GM12864 (cell line): ENCODE results near the gene ADAMTS4.

Experiments used
- DNase-seq: peaks from one replicate; pipeline ENCODE4 v3.0.0-alpha.2; 2011; ENCODE audit warnings: low read depth
- H3K4me3 ChIP-seq: 2 replicates; pipeline ENCODE4 v1.5.1; 2011; ENCODE audit warnings: mild to moderate bottlenecking, low read depth, low read length, control low read depth
- CTCF ChIP-seq: IDR thresholded peaks from 2 replicates; pipeline ENCODE4 v1.5.1; 2011; ENCODE audit warnings: low read depth, mild to moderate bottlenecking, moderate library complexity, low read length, control low read depth, inconsistent platforms; ENCODE audit errors: missing control alignments

Gene ADAMTS4

DNA sequence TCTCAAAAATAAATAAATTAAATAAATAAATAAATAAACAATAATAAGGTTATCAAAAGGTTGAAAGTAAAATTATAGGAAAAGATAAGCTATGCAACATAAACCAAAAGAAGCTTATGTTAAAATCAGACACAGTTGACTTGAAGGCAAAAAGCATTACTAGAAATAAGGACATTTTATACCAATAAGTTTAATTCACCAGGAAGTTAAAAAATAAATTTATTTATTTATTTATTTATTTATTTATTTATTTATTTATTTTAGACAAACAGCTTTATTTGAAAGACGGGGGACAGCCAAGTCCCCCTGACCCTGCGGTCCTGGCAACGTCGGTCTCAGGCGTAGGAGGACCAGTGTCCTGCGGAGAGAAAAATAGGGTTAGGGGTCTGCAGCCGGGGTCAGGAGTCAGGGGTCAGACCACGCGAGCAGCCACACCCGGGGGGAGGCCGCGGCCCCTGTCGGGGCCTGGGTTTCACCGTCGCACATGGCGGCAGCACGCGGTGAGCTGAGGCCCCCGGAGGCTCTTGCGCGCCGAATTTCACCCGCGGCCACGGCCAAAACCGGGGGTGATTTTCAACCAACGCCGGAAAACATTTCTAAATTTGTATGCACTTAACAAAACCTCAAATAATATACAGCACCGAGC lies 58.0 kb downstream of the ADAMTS4 start:
- no peak for TF ChIP-seq CTCF

GRCh38 chr1:161139766-161140165 lies 59.1 kb downstream of the ADAMTS4 start:
- no peak for DNase-seq
- no peak overlapping the region for H3K4me3 ChIP-seq
- peak; percentile 42 for TF ChIP-seq CTCF

More for the DNA sequence above, 58.0 kb downstream of the ADAMTS4 start:
- no peak for DNase-seq
- H3K4me3 ChIP-seq: no peak overlapping the region

DNA sequence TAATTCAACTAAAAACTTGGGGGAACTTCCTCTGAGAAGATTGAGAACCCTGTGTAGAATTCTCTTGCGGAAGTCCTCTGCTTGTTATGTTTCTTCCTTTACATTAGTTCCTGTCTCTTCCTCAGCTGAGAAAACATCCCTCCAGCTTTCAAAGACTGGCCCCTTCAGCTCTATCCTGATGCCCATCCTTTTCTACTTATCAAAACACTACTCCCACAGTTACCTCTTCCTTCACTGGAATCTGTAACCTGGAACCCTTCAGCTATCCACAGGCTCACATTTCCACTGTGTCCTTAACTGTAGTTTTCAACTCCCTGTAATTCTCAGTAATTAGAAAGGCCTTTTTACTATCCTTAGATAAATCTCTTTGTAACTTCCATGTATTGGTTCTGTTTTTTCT lies 60.4 kb downstream of the ADAMTS4 start:
- TF ChIP-seq CTCF: no peak
- DNase-seq: no peak
- H3K4me3 ChIP-seq: no peak overlapping the region

GRCh38 chr1:161137881-161138280 lies 61.0 kb downstream of the ADAMTS4 start:
- no peak for DNase-seq

More at GRCh38 chr1:161137881-161138280, 61.0 kb downstream of the ADAMTS4 start:
- no peak overlapping the region for H3K4me3 ChIP-seq
- no peak for TF ChIP-seq CTCF
